MG63 (cell line): ENCODE measurements around the gene NTN5. TPM values are rescaled to one million over a fixed set of nuclear protein-coding genes. Genes with fewer than 3 reads are reported as not detected.

Experiments
- DNase-seq: peaks from one replicate; pipeline ENCODE4 v3.0.0-alpha.2; 2020
- H3K27me3 ChIP-seq: fragments of 250-450 bp; sonication (Bioruptor Pico); 2 replicates; pipeline ENCODE4 v1.5.1; 2020; ENCODE audit warnings: mild to moderate bottlenecking, moderate library complexity
- H3K36me3 ChIP-seq: fragments of 250-450 bp; sonication (Bioruptor Pico); 2 replicates; pipeline ENCODE4 v1.5.1; 2020; ENCODE audit warnings: mild to moderate bottlenecking, moderate library complexity
- H3K4me3 ChIP-seq: fragments of 250-450 bp; sonication (Bioruptor Pico); 2 replicates; pipeline ENCODE4 v1.5.1; 2020; ENCODE audit warnings: mild to moderate bottlenecking, moderate library complexity
- H3K9me3 ChIP-seq: fragments of 250-450 bp; sonication (Bioruptor Pico); 2 replicates; pipeline ENCODE4 v1.5.1; 2020; ENCODE audit warnings: mild to moderate bottlenecking, moderate library complexity
- total RNA-seq: library from RNA; depleted of rRNA; stranded (reverse); fragments of >200 nt; shearing (Covaris generic); gene quantifications from 2 replicates; pipeline ENCODE4 v1.2.3, GENCODE V29; 2014; ENCODE audit warnings: low replicate concordance; rRNA removed

NTN5 gene
- total RNA-seq, 1 experiment from 2014 or later = not detected

- Histone ChIP-seq H3K27me3 (no peaks in the 10 kb centered on the region), H3K36me3 (peaks cover 58% of the 10 kb centered on the region), H3K9me3 (no peaks in the 10 kb centered on the region), H3K4me3 (peak overlapping the region; percentile 87)
- peak; percentile 43 for DNase-seq
These were observed 55.5 kb downstream of the NTN5 start for GRCh38 chr19:48617146-48617937.

- peak overlapping the region; percentile 87; the same call in 1 of the 2 replicates for H3K4me3 ChIP-seq
- H3K36me3 ChIP-seq = peaks cover 54% of the 10 kb centered on the region
- no peaks in the 10 kb centered on the region for H3K27me3 ChIP-seq
- no peaks in the 10 kb centered on the region for H3K9me3 ChIP-seq
- no peak for DNase-seq
These were observed 56.2 kb downstream of the NTN5 start for GRCh38 chr19:48616491-48617056.

GRCh38 chr19:48616041-48616436 lies 56.8 kb downstream of the NTN5 start:
- no peak overlapping the region for H3K4me3 ChIP-seq
- peaks cover 48% of the 10 kb centered on the region for H3K36me3 ChIP-seq
- H3K27me3 ChIP-seq = no peaks in the 10 kb centered on the region
- no peaks in the 10 kb centered on the region for H3K9me3 ChIP-seq
- DNase-seq = no peak

- no peaks in the 10 kb centered on the region for H3K9me3 ChIP-seq
- no peaks in the 10 kb centered on the region for H3K27me3 ChIP-seq
- H3K36me3 ChIP-seq = peaks cover 47% of the 10 kb centered on the region
- H3K4me3 ChIP-seq = no peak overlapping the region
- DNase-seq = no peak
These were observed 57.4 kb downstream of the NTN5 start for GRCh38 chr19:48615231-48616040.

- no peaks in the 10 kb centered on the region for H3K9me3 ChIP-seq
- peaks cover 47% of the 10 kb centered on the region for H3K36me3 ChIP-seq
- DNase-seq = no peak
- H3K4me3 ChIP-seq = no peak within 1 kb of the TSS
- no peaks in the 10 kb centered on the region for H3K27me3 ChIP-seq
These were observed 58.2 kb downstream of the NTN5 start, which contains the start of gene FAM83E for GRCh38 chr19:48614436-48615230. FAM83E (minus strand) TSS chr19:48615076; CDS start chr19:48613372, 1,704 bp downstream.

- no peaks in the 10 kb centered on the region for H3K9me3 ChIP-seq
- H3K36me3 ChIP-seq = peaks cover 47% of the 10 kb centered on the region
- DNase-seq = no peak
- H3K4me3 ChIP-seq = no peak overlapping the region
- H3K27me3 ChIP-seq = no peaks in the 10 kb centered on the region
These were observed 58.9 kb downstream of the NTN5 start for GRCh38 chr19:48613852-48614435.

GRCh38 chr19:48613024-48613851 lies 59.6 kb downstream of the NTN5 start:
- no peaks in the 10 kb centered on the region for H3K27me3 ChIP-seq
- H3K36me3 ChIP-seq = peaks cover 42% of the 10 kb centered on the region
- no peak overlapping the region for H3K4me3 ChIP-seq
- no peak for DNase-seq
- H3K9me3 ChIP-seq = no peaks in the 10 kb centered on the region

GRCh38 chr19:48611872-48612271 lies 60.9 kb downstream of the NTN5 start:
- Histone ChIP-seq H3K36me3 (peaks cover 28% of the 10 kb centered on the region), H3K9me3 (no peaks in the 10 kb centered on the region), H3K4me3 (no peak overlapping the region), H3K27me3 (no peaks in the 10 kb centered on the region)
- DNase-seq = no peak

Other genes with a start within 250 kb of the NTN5 start
- 86.6 and 138 TPM in 2 replicates for gene GRWD1, start 227.0 kb downstream of the NTN5 start, total RNA-seq
- gene KCNJ14, start 217.4 kb downstream of the NTN5 start, total RNA-seq = 0.22 and 0.43 TPM in 2 replicates
- 84.7 and 163 TPM in 2 replicates for gene CYTH2, start 203.6 kb downstream of the NTN5 start, total RNA-seq
- gene LMTK3, start 161.2 kb downstream of the NTN5 start, total RNA-seq = not detected in 2 replicates
- 0.49 TPM in 1 of 2 replicates, not detected in the other for gene SULT2B1, start 120.8 kb downstream of the NTN5 start, total RNA-seq
- not detected in 2 replicates for gene SPACA4, start 66.3 kb downstream of the NTN5 start, total RNA-seq
- not detected in 2 replicates for gene FAM83E, start 57.9 kb downstream of the NTN5 start, total RNA-seq
- 3,057 and 3,727 TPM in 2 replicates for gene RPL18, start 53.8 kb downstream of the NTN5 start, total RNA-seq
- gene SPHK2, start 53.5 kb downstream of the NTN5 start, total RNA-seq = 6.7 and 8.6 TPM in 2 replicates
- 9.3 and 14.5 TPM in 2 replicates for gene DBP, start 35.6 kb downstream of the NTN5 start, total RNA-seq
- 1.3 TPM in 1 of 2 replicates, not detected in the other for gene CA11, start 26.8 kb downstream of the NTN5 start, total RNA-seq
- not detected in 2 replicates for gene FUT2, start 23.0 kb upstream of the NTN5 start, total RNA-seq
- gene MAMSTR, start 46.7 kb upstream of the NTN5 start, total RNA-seq = 0.79 TPM in 1 of 2 replicates, not detected in the other
- 0.72 TPM in 1 of 2 replicates, not detected in the other for gene RASIP1, start 67.6 kb upstream of the NTN5 start, total RNA-seq
- not detected in 2 replicates for gene IZUMO1, start 73.9 kb upstream of the NTN5 start, total RNA-seq
- 0.07 and 0.16 TPM in 2 replicates for gene FUT1, start 79.6 kb upstream of the NTN5 start, total RNA-seq
- not detected in 2 replicates for gene FGF21, start 82.5 kb upstream of the NTN5 start, total RNA-seq
- gene BCAT2, start 138.0 kb upstream of the NTN5 start, total RNA-seq = 21.3 and 59.1 TPM in 2 replicates
- gene HSD17B14, start 163.5 kb upstream of the NTN5 start, total RNA-seq = not detected in 2 replicates
- gene PLEKHA4, start 195.6 kb upstream of the NTN5 start, total RNA-seq = 5.4 and 14.5 TPM in 2 replicates
- 26.1 and 36.4 TPM in 2 replicates for gene PPP1R15A, start 199.4 kb upstream of the NTN5 start, total RNA-seq
- gene TULP2, start 225.7 kb upstream of the NTN5 start, total RNA-seq = not detected in 2 replicates
- gene NUCB1, start 227.3 kb upstream of the NTN5 start, total RNA-seq = 157 and 236 TPM in 2 replicates